ENCODE data around the gene KDM2B.
A peak's percentile ranks its signal among the peaks of the same experiment; 100 is the strongest.

The KDM2B gene

DNA sequence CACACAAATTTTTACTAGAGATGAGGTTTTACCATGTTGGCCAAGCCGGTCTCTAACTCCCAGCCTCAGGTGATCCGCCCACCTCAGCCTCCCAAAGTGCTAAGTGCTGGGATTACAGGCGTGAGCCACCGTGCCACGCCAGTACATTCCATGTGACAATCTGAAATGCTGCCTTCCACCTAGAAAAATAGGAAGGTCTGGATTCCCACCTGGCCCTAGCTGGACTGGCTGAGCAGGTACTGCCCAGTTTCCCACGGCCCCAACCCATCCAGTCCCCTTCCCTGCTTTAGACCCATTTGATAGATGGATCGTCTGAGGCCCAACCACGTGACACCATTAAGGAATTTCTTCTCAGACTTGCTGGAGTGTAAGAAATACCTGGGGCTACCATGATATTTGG, 55.4 kb downstream of the KDM2B start:
- DNase-seq: no peak

DNA sequence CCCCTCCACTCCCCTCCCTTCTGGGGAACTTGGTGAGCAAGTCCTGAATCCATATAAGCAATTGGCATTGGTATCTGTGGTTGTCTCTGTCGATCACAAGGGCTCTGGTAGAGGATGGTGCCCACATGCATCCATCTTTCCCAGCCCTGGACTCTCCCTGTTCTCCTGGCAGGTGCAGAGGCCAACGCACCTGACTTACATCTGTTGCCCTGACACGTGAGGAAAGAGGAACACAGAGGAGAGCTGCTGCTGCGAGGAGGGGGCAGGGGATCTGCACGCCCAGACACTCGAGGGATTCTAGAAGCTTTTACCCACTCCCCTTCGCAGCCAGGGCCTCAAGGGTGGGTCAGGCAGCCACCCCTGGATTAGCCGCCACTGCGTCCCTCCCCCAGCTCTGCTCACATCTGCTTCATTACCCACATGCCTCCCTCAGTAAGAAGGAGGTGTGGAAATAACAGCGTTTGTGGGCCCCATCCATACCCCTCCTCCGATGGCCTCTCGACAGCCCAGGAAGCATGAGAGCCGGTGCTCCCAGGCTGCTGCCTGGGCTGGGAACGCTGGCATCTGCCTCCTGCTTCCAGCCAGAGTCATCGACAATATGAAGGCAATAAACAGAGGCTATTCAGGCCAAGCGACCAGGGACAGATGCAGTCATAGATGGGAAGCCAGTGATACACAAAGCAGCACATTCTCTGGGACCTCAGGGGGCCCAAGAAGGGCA, 56.5 kb downstream of the KDM2B start:
- DNase-seq: peak; percentile 46

GRCh38 chr12:121523741-121524140, 57.1 kb downstream of the KDM2B start:
- DNase-seq: no peak

DNA sequence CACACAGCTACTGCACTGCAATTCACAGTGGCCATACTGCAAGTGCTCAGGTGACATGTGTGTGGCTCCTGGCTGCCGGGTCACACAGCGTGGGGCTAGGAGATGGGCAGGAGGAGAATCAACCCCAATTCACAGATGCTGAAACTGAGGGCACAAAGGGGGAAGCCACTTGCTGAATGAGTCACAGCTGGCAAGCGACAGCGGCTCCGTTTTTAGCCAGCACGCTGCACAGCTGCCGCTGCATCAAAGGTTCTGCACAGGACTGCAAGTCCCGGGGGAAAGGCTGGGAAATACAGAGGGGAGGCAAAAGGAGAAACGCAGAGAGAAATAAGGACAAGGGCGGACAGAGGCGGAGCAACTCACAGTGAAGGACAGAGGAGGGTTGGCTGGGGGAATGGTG, 57.9 kb downstream of the KDM2B start:
- no peak for DNase-seq

DNA sequence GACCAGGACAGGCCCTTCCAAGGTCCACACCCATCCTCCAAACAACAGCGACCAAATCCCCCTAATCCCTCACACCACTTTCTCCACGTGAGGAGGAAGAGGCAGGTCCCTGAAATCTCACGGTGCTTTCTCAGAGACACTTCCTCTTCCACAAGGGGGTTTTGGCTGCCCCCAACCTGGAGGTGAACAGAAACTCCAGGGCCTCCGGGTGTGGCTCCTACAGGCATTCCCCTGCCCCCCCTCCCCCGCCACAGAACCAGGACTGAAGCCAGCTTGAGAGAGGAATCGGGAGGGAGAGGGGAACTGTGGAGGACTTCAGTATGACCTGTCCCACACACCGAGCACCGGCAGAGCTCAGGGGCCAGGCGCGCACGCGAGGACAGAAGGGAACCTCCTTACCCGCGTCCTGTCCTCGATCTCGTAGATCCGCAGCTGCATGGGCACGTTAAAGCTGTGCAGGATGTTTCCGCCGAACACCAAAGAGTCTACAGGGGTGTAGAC, 60.2 kb downstream of the KDM2B start:
- no peak for DNase-seq

GRCh38 chr12:121520119-121520518, 60.7 kb downstream of the KDM2B start:
- DNase-seq: no peak

DNA sequence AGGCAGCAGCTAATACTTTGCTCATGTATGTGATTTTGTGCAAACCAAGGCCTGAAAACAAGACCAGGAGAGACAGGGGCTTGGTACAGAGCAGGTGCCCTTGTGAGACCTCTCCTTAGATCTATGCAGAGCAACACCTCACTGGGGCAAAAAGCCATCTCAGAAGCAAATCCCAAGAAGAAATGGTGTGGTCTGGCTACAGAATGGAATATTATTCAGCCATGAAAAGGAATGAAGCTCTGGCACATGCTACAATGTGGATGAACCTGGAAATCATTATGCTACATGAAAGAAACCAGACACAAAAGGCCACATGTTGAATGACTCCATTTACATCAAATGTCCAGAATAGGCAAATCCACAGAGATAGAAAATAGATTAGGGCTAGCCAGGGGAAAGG, 61.6 kb downstream of the KDM2B start:
- DNase-seq: no peak

DNA sequence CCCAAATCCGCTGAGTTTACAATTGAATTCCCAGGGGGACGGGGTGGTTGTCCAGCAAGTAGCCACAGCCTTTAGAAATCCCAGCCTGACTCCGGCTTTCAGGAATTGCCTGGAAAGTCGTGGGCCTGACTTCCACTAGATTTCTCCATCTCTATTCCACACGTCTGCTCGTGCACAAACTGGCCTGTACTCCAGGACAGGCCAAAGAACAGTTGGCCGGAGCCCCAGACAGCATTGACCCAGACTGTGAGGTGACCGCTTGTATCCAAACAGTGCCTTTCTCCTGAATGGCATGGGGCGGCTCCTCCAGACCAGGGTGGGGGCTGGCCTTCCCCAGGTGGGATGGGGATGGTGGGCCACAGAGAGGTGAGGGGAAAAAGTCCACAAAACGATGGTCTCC, 62.2 kb downstream of the KDM2B start:
- DNase-seq: no peak

DNA sequence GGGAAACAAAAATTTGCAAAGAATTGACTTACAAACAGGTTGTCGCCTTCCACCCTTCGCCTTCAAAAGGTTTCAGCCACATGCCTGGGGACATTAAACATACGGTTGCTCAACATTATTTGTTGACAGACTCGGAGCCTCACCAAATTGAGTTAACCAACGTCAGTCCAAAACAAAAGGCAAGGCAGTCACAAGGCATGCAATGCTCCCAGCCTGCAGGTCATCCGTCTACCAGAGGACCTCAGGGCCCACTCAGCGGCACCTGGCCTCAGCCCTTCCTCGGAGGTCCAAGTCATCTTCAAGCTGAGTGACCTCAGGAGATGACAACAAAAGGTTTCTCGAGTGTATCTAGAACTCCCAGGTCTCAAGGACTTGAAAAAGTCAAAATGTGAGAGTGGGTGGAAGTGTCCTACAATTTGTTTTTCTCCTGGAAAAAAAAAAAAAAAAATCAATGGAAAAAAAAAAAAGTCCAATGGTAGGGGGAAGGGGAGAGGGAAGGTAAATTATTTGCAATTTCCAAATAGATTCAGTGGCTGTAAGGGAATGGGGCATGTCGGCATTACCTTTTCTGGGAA, 64.3 kb downstream of the KDM2B start:
- no peak for DNase-seq

- no peak for DNase-seq
Measured at GRCh38 chr12:121515615-121516014, 65.2 kb downstream of the KDM2B start.

GRCh38 chr12:121514184-121514742, 66.6 kb downstream of the KDM2B start:
- no peak for DNase-seq

DNA sequence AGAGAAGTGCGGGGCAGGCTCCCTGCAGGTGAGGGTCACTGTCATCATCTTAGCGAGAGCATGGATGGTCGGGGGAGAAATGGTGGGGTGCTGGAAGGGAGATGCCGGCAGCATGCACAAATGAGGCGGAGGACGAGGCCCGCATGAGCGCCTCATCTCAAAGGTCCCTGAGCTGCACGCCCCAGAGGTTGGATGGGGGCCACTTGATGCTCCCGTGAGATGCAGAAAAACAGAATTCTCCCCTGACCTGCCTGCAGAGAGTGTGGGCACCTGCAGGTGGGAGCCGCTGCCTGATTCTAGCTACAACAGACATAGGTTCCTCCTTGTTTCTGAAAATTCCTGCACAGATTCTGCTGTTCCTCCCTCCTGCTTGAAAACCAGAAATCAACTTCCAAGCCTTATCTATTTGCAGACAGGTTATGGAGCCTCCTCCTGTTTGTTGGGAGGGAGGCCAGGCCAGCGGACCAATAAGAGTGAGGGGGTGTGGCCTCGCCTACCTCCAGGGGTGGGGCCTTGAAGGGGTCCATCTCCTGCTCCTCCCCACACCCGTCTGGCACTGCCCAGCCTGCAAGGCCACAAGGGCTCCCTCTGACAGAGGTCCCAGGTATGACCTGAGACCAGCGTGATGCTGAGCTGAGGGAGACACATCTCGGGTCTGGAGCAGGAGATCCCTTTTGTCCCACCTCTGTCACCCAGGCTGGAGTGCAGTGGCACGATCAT, 67.2 kb downstream of the KDM2B start:
- no peak for DNase-seq

DNA sequence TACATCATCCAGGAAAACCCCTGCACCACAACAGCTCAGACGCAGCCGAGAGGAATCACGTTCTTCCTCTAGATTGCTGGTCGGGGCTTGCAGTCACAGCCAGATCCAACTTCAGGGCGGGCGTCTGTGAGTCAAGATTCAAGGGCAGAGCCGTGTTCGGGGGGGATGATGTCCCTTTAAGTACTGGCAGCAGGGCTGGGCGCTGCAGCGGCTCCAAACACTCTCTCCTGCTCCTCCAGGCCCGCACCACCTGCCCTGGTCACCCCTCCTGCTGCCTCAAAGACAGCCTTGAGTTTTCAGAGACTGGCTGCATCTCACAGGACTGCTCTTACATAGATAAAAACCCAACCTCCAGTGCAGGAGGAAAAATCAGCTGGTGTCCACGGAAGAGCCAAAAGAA, 68.3 kb downstream of the KDM2B start:
- no peak for DNase-seq

- no peak for DNase-seq
Measured at GRCh38 chr12:121511916-121512315, 68.9 kb downstream of the KDM2B start.

DNA sequence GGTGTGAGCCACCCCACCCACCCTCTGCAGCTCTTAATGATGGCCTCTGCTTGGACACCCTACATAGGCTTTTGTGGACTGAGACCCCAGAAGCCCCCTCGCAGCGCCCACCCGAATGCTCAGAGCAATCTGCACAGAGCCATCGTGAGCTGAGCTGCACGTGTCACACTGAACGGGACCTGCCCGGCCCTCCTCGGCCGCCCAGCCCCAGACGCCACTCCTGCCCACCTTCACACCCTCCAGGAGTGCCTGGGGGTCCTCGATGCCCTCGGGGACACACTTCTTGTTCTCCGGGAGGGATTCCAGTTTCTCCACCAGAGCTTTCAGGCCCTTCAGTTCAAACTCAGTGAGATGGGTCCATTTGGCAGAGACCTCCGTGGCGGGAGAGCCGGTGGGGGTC, 71.5 kb downstream of the KDM2B start:
- no peak for DNase-seq

DNA sequence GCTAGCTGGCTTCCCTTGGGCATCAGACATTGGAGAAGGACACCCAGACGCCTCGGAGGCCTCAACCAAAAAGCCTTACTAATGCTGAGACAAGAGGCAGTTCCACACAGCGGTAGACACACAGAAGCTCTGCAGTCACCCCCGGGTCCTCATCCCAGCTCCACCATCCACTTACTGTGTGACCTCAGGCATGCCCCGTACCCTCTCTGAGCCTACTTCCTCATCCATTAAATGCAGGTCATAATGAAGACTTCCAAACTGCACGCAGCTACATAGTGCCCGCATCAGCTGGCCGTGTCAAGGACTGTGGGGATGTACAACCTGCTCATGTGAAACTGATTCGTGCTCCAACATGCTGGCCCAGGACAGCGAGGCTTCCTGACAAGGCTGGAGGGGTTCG, 72.3 kb downstream of the KDM2B start:
- DNase-seq: no peak

GRCh38 chr12:121507984-121508383, 72.8 kb downstream of the KDM2B start:
- DNase-seq: no peak

DNA sequence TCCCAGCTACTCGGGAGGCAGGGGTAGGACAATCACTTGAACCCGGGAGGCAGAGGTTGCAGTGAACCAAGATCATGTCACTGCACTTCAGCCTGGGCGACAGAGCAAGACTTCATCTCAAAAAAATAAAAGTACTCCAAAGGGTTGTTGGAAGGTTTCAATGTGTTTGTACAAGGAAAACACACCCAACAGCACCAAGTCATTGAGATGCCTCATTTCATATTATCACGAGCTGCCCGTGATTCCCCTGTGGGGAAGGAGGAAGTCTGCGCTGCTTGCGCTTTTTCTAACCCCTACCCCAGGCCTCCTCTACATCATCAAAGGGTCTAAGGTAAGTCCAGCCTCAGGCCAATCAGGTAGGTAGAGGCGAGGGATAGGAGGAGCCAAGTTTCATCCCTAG, 73.6 kb downstream of the KDM2B start:
- no peak for DNase-seq

- DNase-seq: no peak
Measured at GRCh38 chr12:121505513-121505912, 75.3 kb downstream of the KDM2B start.

GRCh38 chr12:121504505-121504904, 76.3 kb downstream of the KDM2B start:
- no peak for DNase-seq

GRCh38 chr12:121503395-121503794, 77.4 kb downstream of the KDM2B start:
- no peak for DNase-seq

DNA sequence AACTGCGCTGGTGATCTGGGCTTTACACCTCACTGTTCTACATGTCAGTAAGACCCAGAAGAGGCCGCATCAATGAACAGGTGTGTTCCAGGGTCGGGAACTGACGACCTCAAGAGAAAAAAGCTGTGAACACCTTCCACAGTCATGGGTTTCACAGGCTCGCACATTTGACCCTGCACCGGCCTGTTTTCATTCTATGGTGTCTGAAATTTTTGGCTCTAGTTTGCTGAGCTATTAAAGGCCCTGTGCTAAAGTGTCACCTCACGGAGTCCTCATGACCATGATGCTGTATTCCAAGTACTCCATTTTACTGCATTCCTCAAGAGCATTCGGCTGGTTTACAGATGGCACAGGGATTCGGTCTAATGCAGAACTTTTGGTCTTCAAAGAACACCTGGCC, 78.9 kb downstream of the KDM2B start:
- DNase-seq: no peak

DNA sequence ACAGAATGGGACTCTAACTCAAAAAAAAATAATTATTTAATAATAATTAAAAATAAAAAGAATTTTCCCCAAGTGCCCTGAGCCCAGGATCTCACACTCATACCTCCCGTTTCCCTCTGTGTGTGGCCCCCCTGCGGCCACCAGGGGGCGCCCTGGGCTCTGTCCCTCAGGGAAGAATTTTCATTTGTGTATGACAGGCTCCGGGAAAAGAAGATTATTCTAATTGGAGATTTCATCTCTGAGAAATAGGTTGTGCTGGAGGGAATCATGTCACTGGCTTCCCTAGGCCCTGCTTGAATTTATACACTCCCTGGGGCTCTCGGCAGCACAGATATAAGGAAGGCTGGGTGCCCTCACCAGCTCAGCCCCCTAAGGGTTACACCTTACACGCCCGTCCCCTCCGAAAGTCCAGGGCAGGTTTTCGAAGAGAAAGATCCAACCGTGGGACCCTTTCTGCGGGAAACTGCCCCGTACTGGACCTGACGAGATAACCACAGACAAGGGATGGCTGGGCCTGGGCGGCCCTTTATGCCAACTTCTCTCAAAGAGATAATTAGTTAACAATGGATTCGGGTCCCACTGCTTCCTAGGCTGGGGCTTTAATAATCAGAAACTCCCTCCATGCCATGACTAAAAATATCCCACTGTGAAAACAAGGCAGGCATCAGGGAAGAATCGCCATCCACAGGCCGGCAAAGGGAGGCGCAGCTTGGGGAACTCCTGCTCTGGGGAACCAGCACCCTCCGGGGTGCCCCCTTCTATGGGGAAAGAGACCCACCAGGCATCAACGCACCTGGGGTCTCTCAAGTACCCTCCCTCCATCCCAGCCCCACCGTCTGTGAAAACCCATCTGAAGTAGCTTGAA, 80.7 kb downstream of the KDM2B start:
- DNase-seq: peak; percentile 70

All from NCI-H1105 treated with DMSO at 0.1 percent for 48 hours (cell line).